HG02973 (cell line): Measurements from ENCODE around the gene PRRC2B.
"Not testable (repeated sequence)": the region's sequence is repeated elsewhere in the genome, so short reads cannot be mapped to it uniquely, and the experiment has no call there.

ENCODE experiments used
- ATAC-seq: cut with Tn5 transposase; IDR thresholded peaks from one replicate; pipeline ENCODE4 v1.9.1; 2021; ENCODE audit warnings: moderate library complexity; ENCODE audit not compliant: unreplicated experiment

PRRC2B gene

DNA sequence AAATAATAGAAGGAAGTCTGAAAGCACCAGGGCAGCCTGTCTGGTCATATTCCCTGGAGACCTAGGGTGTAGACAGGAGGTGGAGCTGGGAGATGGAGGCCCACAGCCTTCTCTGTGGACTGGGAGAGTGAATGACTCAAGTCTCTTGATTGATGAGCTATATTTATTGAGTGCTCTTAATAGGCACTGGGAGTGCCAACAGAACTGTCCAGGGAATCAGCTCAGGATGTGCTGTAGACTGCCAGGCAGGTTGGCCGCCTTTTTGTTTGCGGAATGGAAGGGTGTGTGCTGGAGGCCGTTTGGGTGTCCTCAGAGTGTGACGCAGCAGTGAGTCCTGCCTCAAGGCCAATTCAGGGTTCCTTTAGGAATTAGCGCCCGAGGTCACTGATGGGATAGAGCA lies 75.5 kb downstream of the PRRC2B start:
- ATAC-seq: no peak

DNA sequence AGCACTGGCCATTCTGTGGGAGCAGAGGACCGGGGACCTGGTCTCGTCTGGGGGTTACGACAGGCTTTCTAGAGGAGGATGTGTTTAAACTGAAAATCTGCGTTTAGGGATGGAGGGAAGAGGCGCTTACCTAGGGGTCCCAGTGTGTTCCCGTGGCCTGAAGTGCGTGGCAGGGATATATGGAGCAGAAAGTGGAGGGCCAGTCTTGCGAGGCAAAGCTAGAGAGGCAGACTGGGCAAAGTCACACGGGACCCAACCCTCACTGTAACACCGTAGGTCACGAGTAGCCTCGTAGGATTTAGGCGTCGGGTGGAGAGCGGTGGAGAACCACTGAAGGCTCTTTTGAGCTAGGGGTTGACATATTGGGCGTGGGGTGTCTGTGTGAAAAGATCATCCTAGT lies 76.1 kb downstream of the PRRC2B start:
- ATAC-seq: no peak

DNA sequence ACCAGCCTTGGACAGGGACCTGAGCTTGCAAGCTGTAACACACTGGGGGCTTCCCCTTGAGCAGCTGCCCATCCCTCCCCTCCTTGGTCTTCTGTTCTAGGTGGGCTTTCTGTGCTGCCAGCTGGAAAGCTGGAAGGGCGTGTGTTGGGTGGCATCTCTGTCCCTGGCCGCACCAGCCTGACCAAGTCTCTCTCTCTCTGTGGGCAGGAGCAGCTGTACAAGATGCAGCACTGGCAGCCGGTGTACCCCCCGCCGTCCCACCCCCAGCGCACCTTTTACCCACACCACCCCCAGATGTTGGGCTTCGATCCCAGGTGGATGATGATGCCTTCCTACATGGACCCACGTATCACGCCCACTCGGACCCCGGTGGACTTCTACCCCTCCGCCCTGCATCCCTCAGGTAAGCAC lies 76.7 kb downstream of the PRRC2B start:
- ATAC-seq: no peak

DNA sequence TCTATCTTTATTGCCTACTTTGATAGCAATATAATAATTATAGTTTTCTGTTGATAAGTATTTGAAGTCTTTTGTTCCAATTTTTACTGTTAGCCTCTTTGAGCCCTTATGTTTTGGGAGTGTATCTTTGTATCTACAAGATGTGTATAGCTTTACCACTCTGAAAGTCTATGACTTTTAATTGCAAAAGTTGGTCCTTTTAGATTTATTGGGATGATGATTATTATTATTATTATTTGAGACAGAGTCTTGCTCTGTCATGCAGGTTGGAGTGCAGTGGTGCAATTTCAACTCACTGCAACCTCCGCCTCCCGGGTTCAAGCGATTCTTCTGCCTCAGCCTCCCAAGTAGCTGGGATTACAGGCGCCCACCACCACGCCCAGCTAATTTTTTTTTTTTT lies 78.2 kb downstream of the PRRC2B start:
- not testable (repeated sequence) for ATAC-seq

DNA sequence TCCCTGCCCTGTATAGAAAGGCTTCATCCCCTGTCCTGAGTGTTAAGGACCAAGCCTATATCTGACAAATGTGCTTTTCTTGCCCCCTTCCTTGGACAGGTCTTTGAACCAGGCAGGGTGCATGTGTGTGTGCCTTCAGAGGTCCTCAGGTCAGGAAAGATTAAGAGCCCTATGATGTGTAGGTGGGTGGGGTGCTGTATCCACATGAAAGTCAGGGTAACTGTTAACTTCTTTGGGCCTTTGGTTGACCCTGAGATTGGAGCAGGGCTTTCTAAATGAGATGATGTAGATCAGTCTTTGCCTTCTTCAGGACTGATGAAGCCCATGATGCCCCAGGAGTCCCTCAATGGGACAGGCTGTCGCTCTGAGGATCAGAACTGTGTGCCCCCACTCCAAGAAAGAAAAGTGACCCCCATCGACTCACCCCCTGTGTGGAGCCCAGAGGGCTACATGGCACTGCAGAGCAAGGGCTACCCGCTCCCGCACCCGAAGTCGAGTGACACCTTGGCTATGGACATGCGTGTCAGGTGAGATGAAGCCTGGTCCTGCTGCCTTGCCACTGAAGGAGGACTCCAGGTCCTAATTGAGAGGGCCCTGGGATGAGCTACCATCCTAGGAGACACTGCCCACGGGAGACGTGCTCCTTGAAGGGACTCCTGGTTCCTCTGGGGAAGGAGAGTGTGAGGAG lies 79.5 kb downstream of the PRRC2B start:
- ATAC-seq: no peak

DNA sequence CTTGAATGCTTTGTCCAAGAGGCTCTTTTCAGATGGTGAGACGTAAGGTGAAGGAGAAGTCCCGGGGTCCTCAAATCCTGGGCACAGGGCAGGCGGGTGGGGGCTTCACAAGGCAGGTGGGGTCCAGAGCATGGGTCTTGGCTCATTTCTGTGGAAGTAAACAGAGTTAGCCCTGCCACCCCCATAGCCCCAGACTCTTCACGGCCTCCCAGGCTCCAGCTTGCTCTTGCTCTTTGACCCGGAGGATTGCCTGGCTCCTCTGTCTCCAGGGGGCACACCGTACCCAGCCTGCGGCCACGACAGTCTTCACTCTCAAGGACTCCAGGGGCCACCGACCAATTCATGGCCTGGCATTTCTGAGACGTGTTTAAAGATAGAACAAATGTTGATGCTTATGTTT lies 80.0 kb downstream of the PRRC2B start:
- no peak for ATAC-seq

DNA sequence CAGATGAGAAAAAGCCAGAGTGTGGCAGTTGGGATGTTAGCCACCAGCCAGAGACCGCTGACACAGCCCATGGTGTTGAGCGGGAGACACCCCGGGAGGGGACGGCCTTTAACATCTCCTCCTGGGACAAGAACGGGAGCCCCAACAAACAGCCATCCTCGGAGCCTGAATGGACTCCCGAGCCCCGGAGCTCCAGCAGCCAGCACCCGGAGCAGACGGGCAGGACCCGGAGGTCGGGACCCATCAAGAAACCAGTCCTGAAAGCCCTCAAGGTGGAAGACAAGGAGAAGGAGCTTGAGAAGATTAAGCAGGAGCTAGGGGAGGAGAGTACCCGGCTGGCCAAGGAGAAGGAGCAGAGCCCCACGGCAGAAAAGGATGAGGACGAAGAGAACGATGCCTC lies 80.8 kb downstream of the PRRC2B start:
- ATAC-seq: no peak

DNA sequence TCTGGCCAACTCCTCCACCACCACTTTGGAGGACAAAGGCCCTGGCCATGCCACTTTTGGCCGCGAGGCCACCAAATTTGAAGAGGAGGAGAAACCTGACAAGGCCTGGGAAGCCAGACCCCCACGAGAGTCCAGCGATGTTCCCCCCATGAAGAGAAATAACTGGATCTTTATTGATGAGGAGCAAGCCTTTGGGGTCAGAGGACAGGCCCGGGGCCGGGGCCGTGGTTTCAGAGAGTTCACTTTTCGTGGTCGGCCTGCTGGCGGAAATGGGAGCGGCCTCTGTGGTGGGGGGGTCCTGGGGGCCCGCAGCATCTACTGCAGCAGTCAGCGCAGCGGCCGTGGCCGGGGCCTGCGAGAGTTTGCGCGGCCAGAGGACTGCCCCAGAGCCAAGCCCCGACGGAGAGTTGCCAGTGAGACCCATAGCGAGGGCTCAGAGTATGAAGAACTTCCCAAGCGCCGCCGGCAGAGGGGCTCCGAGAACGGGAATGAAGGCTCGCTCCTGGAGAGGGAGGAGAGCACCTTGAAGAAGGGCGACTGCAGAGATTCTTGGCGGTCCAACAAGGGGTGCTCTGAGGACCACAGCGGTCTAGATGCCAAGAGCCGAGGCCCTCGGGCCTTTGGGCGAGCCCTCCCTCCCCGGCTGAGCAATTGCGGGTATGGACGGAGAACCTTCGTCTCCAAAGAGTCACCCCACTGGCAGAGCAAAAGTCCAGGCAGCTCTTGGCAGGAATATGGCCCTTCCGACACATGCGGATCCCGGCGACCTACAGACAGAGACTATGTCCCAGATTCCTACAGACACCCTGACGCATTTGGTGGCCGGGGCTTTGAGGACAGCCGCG lies 81.4 kb downstream of the PRRC2B start:
- no peak for ATAC-seq

DNA sequence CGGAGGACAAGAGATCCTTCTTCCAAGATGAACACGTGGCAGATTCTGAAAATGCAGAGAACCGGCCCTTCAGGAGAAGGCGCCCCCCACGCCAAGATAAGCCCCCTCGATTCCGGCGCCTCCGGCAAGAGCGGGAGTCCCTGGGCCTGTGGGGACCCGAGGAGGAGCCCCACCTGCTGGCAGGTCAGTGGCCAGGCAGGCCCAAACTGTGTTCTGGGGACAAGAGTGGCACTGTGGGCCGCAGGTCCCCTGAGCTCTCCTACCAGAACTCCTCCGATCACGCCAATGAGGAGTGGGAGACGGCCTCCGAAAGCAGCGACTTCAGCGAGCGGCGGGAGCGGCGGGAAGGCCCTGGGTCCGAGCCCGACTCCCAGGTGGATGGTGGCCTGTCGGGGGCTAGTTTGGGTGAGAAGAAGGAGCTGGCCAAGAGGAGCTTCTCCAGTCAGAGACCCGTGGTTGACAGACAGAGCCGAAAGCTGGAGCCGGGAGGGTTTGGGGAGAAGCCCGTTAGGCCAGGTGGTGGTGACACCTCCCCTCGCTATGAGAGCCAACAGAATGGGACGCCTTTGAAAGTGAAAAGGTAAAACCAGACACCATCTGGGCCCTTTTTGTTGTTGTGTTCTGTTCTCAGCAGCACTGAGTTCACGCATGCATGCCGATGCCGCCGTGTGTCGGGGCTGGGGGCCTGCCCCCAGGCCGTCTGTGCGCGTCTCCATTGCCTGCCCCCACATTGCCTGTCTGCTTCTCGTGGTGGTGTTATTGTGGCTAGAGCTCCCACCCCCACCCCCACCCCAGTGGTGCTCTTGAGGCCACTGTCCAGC lies 82.3 kb downstream of the PRRC2B start:
- ATAC-seq: no peak

DNA sequence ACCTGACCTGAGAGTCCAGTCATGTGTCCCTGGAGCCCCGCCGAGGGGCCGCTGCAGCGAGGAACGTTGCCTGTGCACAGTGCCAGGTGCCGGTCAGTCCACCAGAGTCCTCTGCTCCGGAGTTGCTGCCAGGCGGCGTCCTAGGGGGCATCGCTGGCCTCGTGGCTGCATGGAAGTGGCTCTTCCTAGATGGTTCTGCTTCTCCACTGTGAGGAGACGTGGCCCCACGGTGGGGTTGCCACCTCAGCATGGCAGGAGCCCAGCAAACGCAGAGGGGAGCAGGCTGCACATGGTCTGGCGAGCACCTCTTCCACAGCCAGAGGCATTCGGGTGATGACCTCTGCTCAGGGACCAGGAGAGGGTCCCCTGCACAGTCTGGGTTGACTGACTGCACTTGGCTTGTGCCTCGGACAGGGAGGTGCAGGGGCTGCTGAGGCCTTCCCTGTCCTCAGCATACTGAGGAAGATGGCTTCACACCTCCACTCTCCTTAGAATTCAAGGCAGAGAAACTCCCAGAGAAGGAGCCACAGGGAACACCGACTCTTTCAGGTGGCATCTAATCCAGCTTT lies 83.0 kb downstream of the PRRC2B start:
- no peak for ATAC-seq

DNA sequence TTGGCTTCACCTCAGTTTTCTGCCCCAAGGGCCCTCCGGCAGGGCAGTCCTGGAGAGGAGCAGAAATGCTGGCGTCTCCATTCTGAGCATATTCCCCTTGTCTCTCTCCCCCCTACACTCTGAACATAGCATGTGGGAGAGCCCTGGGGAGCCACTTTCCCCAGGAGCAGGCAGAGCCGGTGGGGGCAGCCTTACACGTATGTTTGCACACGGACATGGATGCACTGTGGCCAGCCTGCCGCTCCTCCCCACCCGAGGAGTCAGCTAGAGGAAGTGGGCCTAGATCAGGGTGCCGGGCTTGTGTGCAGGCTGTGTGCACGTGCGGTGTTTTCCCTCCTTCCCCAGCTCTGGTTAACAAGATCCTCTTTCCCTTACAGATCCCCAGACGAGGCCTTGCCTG lies 83.5 kb downstream of the PRRC2B start:
- ATAC-seq: no peak

DNA sequence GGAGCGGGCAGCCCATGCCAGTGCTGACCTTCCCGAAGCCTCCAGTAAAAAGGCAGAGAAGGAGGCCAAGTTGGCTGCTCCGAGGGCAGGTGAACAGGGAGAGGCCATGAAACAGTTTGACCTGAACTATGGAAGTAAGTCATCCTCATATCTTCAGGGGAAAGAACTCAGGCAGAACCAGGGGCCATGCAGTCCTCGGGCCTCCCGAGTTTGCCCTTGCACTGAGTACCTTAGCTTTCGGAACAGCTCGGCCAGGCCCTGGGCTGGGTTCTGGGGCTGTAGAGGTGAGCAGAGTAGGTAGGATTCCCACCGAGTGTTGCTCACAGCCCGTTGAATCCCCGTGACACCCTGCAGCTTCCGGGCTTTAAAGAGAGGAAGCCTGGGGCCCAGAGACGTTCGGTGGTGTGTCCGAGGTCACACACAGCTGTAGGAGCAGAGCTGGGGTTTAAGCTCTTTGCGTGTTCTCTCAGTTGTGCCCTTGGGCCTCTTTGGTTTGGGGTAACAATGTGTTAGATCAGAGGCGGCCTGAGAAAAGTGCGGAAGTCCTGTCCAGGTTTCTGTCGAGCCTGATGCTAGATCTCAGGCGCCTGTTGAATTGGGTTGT lies 84.0 kb downstream of the PRRC2B start:
- no peak for ATAC-seq

DNA sequence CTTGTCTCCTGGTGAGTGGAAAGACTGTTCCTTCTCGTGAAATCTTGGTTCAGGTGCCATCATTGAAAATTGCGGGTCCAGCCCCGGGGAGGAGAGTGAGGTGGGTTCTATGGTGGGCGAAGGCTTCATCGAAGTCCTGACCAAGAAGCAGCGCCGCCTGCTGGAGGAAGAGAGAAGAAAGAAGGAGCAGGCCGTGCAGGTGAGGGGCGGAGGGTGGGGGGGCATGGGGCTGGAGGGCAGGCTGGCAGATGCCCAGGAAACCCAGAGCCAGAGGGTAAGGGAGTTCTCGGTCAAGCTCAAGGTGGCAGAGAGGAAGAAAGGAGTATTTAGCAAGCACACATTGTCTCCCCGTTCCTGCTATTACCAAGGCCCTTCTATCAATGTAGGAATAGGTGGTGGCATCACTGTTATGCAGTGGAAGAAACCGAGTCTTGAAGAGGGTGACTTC lies 84.6 kb downstream of the PRRC2B start:
- ATAC-seq: no peak

DNA sequence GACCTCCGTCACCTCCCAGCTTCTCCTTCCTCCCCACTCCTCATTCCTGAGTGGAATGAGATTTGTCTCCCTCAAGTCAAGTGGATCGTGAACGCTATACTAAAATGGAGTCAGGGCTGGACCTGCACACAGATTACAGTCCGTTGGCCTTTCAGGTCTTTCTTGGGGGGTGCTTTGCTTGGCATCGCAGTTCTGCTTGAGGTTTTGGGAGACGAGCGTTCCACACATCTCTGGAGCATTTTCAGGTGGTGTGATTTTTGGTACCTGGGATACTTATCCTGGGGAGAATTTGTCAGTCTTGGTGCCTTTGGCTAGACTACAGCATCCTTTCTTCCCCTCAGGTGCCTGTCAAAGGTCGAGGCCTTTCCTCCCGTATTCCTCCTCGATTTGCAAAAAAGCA lies 85.0 kb downstream of the PRRC2B start:
- no peak for ATAC-seq

DNA sequence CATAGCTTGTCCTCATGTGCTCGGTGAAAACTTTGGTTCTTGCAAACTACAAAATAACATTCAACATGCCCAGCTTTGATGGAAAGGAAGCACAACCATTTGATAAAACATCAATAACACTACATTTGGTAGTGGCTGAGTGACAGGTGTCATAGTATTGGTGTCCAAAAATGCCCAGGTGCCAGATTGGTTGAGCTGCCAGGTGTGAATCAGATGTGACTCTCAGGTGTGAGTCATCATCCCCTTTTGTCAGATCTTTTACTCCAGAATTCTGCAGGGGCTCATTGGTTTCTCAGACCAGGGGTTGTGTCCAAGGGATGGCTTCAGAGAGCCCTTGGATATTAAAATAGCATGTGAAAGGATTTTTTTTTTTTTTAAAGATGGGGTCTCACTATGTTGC lies 86.4 kb downstream of the PRRC2B start:
- ATAC-seq: no peak

DNA sequence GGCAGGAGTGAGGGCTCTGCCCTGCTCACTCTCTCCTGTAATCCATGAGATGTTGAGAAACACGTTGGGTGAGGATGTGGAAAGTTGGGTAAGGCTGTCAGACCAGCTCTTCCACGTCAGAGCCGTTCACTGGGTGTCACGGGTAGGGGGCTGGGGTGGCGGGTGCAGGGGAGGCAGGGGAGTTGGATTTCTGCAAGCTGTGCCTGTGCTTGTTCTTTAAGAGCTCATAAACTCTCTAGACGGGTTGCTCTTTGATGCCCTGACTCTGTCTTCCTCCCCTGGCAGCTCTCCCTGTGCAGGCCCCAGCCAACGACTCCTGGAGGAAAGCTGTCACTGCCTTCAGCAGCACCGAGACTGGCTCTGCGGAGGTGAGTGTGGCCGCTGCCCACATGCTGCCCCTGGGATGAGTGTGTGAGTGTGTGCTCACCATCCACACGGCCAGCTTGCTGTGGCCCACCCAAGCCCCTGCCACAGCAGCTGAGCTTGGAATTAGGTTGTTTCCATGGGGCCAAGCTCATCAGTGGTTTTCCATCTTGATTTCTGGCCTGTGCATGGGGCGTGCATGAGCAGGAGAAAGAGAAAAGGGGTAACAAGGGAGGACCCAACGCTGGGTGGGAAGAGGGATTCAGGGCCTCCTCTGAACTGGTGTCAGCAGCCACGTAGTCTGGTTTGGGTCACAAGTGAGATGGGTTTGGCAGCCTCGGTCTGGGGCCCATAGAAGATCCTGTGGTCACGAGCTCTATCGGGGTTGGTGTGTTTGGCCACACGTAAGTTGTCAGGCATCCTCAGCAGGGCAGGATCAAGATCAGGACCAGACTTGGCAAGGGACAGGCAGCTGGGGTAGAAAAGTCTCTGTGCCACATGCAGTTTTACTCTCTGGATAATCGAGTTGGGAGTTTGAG lies 87.8 kb downstream of the PRRC2B start:
- ATAC-seq: no peak

DNA sequence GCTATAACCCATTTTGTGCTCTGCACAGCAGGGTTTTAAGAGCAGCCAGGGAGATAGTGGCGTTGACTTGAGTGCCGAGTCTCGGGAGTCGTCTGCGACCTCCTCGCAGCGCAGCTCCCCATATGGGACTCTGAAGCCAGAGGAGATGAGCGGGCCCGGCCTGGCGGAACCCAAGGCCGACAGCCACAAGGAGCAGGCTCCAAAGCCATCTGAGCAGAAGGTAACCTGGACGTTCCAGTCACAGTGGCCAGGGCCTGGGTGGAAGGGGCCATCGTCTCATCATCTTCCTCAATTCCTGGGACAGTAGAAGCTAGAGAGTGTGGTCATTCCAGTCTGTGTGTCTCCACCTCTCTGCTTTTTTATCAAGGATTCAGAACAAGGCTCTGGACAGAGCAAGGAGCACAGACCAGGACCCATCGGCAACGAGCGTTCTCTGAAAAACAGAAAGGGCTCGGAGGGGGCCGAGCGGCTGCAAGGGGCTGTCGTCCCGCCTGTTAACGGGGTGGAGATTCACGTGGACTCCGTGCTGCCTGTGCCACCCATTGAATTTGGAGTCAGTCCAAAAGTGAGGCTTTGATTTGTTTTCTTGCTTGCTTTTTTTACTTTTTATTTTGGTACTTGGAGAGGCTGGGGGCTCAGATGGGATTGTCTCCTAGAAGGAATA lies 88.6 kb downstream of the PRRC2B start:
- ATAC-seq: no peak

DNA sequence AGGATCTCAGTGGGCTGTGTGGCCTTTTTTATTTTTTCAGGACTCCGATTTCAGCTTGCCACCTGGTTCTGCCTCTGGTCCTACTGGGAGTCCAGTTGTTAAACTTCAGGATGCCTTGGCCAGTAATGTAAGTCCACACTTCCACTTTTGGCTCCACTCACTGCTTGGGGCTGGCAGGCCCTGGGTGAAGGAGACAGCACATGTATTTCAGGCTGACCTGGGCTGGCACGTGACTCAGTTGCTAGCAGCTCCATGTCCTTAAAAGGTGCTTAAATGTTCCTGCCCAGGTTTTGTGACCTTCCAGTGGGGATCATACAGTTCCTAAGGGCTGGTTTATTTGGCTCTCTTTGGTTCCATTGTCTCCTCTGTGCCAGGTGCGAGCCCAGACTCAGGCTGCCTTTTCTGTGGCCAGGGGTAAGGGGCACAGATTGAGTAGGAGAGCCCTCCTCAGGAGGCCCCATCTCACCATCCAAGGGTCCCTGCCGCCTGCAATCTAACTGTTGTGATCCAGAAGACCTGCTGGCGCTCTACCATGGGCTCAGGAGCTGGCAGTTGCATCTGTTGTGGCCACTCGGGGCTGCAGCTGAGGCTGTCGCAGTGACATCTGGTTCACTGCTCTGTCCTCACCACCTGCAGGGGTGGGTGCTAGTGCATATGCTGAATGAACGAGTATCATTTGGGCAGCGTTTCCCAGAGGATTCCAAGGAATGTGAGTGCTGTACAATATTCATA lies 89.6 kb downstream of the PRRC2B start:
- ATAC-seq: no peak

DNA sequence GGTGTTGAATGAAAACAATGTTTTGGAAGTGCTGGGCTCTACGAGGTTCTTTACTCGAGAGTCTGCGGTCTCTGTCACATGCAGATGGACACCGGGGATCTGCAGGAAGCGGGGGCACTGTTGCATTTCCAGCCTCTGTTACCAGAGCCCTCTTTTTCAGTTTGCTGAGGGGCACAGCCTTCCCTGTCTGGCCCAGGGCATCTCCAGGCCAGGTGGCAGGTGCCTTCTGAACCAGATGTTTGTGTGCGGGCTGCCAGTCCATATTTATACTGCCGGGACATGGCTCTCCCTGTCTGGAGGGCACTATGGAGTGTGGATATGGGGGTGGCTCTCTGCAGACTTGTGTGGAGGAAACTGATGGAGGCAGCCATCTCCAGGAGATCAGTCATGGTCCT lies 90.2 kb downstream of the PRRC2B start:
- no peak for ATAC-seq
